K562 (cell line): ENCODE data around the gene MARS1. TPM values are rescaled to one million over a fixed set of nuclear protein-coding genes. Genes with fewer than 3 reads are reported as not detected.

ENCODE experiments used
- E4F1 ChIP-seq: fragments of 250-450 bp; sonication (Bioruptor Pico); IDR thresholded peaks from 2 replicates; pipeline ENCODE4 v1.5.0; 2021; ENCODE audit warnings: mild to moderate bottlenecking, borderline replicate concordance
- ETV5 ChIP-seq: sonication (generic); formaldehyde crosslinking; IDR thresholded peaks from 2 replicates; pipeline ENCODE4 v1.4.0; 2020; ENCODE audit warnings: low read depth, mild to moderate bottlenecking, missing genetic modification reagents
- SREBF2 ChIP-seq: sonication (generic); formaldehyde crosslinking; IDR thresholded peaks from 2 replicates; pipeline ENCODE4 v1.4.0; 2020; ENCODE audit warnings: mild to moderate bottlenecking, missing genetic modification reagents
- ZBTB33 ChIP-seq: sonication (generic); formaldehyde crosslinking; IDR thresholded peaks from 2 replicates; pipeline ENCODE4 v1.8.1; 2023; ENCODE audit warnings: mild to moderate bottlenecking, missing genetic modification reagents
- ZNF41 ChIP-seq: fragments of 250-450 bp; sonication (Bioruptor Pico); conservative IDR thresholded peaks from 2 replicates; pipeline ENCODE4 v1.4.0; 2020; ENCODE audit warnings: mild to moderate bottlenecking
- polyA plus RNA-seq, 8 experiments: library from polyadenylated mRNA; depleted of rRNA in 4 of 8; stranded (reverse) in 5 of 8; unstranded in 3 of 8; fragments of >200 nt; fragmentation: Nextera tagmentation in 2 of 8; fragmentation: Illumina TruSeq in 1 of 8; extraction: Ambion mirVana in 2 of 8; extraction: Trizol in 1 of 8; gene quantifications; 2 replicates each; pipeline versions ENCODE4 v1.2.1 to v1.2.3, GENCODE V29; 2011 to 2014; ENCODE audit warnings: inconsistent platforms in 1 of 8, missing spikeins in 1 of 8
- total RNA-seq, 7 experiments: library from RNA; depleted of rRNA in 6 of 7; stranded (reverse); fragments of >200 nt in 6 of 7; fragmentation: Illumina TruSeq in 2 of 7; extraction: Trizol in 2 of 7; gene quantifications; 2 replicates each; pipeline versions ENCODE4 v1.2.1 to v1.2.3, GENCODE V29; 2011 to 2021; ENCODE audit warnings: low replicate concordance in 1 of 7
- TF ChIP-seq, protein P1 (sequence below): sonication (generic); formaldehyde crosslinking; IDR thresholded peaks from 2 replicates; pipeline ENCODE4 v1.8.0; 2022; ENCODE audit warnings: mild to moderate bottlenecking, missing genetic modification reagents

MARS1 gene
- total and polyA plus RNA-seq, 9 of the 15 experiments (the other 6 are each of a cell fraction or from before 2014, with no cell fraction given) = 117 to 382 (median 220) TPM

DNA sequence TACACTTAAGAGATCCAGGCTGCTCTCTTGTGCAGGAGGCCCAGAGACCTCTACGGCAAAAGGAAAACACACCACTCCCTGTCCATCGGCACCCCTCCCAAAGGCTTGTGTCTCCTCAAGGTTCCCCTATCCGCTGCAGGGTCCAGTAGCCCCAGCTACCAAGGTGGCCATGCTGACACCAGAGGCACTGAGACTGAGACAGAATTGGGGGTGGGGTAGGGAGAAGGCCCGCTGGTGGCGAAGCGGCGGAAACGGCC, 31.9 kb downstream of the MARS1 start (continued):
- TF ChIP-seq, protein P1, sequence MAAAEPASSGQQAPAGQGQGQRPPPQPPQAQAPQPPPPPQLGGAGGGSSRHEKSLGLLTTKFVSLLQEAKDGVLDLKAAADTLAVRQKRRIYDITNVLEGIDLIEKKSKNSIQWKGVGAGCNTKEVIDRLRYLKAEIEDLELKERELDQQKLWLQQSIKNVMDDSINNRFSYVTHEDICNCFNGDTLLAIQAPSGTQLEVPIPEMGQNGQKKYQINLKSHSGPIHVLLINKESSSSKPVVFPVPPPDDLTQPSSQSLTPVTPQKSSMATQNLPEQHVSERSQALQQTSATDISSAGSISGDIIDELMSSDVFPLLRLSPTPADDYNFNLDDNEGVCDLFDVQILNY (CRISPR knock-in tag) = no peak
- TF ChIP-seq ZNF41 = no peak
- no peak for TF ChIP-seq E4F1 (CRISPR knock-in tag)
- TF ChIP-seq ETV5 (CRISPR knock-in tag) = 0 out of 2 replicates have a peak, but pooled peaks have one; percentile 17
- TF ChIP-seq ZBTB33 (CRISPR knock-in tag) = 0 out of 2 replicates have a peak, but pooled peaks have one; percentile 11
- TF ChIP-seq SREBF2 = no peak
- TF ChIP-seq, all 486 proteins: peak for 24
